Measurements from ENCODE around the gene KLC3. TPM values are rescaled to one million over a fixed set of nuclear protein-coding genes. Genes with fewer than 3 reads are reported as not detected.

KLC3 gene
- total RNA-seq (ENCODE audit: low replicate concordance) = not detected in 2 replicates

DNA sequence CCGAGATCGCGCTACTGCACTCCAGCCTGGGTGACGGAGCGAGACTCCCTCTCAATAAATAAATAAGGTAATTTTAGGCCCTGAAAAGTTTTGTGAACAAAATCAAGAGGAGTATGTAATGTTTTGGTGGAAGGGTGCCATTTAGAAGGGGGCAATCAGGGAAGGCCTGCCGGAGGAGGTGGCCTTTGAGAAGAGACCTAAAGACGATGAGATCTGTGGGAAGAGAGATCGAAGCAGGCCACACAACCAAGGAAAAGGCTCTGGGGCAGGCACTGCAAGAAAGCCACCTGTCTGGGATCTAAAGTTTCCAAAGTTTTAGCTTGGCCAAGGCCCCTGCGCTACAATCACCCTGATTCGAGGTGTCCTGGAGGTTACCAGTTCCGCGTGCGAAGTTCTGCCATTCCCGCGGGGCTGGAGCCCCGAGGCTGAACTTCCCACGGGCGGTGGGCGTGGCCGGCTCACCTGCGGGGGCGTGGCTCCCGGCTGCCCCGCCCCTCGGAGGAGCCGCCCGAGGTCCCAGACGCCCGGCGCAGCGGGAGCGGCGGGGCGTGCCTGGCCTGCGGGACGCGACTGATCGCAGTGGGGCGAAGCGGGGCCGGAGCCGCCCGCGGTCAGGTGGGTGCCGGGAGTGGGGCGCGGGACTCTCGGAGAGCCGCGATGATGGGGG lies at the start of gene KLC3:
Gene KLC3, plus strand, starts transcription at position 519 of the 667 bp plus-strand sequence. CDS start 4,792 bp downstream, outside the sequence.
- no peak within 1 kb of the TSS for H3K4me3 ChIP-seq (ENCODE audit: low read depth, low read length)
- TF ChIP-seq, protein P1, sequence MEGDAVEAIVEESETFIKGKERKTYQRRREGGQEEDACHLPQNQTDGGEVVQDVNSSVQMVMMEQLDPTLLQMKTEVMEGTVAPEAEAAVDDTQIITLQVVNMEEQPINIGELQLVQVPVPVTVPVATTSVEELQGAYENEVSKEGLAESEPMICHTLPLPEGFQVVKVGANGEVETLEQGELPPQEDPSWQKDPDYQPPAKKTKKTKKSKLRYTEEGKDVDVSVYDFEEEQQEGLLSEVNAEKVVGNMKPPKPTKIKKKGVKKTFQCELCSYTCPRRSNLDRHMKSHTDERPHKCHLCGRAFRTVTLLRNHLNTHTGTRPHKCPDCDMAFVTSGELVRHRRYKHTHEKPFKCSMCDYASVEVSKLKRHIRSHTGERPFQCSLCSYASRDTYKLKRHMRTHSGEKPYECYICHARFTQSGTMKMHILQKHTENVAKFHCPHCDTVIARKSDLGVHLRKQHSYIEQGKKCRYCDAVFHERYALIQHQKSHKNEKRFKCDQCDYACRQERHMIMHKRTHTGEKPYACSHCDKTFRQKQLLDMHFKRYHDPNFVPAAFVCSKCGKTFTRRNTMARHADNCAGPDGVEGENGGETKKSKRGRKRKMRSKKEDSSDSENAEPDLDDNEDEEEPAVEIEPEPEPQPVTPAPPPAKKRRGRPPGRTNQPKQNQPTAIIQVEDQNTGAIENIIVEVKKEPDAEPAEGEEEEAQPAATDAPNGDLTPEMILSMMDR (IDR thresholded peaks at IDR 0.05; ENCODE audit: insufficient read depth, low read length) = no peak
- DNase-seq (ENCODE audit: low read depth) = no peak

DNA sequence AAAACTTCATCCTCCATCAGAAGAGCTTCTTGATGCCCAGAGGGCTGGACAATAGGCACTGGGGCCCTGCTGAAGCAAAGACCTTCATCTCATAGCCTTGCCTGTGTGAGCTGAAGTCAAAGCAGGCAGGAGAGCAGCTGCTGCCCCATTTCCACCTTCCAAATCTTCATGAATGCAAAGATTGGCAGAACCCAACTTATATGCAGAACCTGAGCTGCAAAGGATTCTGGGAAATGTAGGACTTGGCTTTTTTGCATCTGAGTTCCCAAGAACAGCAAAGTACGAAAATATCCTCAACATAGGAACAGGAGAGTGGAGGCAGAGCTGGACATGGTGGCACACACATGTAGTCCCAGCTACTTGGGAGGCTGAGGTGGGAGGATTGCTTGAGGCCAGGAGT lies 48.7 kb upstream of the KLC3 start:
- DNase-seq (ENCODE audit: low read depth) = no peak
- no peak overlapping the region for H3K4me3 ChIP-seq (ENCODE audit: low read depth, low read length)
- TF ChIP-seq, protein P1 (IDR thresholded peaks at IDR 0.05; ENCODE audit: insufficient read depth, low read length) = no peak

DNA sequence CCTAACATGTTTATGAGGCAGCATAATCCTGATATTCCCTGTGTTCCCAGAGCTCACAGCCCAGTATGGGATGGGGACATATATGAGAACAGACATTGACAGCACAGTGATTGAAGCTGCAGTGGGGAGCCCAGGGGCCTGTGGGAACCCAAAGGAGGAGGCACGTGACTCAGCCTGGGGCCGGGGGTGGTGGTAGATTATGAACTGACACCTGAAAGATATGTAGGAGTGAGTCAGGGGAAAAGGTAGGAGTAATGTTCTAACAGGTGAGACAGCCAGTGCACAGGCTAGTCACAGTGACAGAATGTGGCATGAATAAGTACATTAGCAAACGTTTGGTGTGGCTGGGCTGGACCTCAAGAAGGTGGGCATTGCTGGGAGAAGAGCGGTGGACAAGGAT lies 46.9 kb upstream of the KLC3 start:
- no peak overlapping the region for H3K4me3 ChIP-seq (ENCODE audit: low read depth, low read length)
- TF ChIP-seq, protein P1 (IDR thresholded peaks at IDR 0.05; ENCODE audit: insufficient read depth, low read length) = no peak
- no peak for DNase-seq (ENCODE audit: low read depth)

DNA sequence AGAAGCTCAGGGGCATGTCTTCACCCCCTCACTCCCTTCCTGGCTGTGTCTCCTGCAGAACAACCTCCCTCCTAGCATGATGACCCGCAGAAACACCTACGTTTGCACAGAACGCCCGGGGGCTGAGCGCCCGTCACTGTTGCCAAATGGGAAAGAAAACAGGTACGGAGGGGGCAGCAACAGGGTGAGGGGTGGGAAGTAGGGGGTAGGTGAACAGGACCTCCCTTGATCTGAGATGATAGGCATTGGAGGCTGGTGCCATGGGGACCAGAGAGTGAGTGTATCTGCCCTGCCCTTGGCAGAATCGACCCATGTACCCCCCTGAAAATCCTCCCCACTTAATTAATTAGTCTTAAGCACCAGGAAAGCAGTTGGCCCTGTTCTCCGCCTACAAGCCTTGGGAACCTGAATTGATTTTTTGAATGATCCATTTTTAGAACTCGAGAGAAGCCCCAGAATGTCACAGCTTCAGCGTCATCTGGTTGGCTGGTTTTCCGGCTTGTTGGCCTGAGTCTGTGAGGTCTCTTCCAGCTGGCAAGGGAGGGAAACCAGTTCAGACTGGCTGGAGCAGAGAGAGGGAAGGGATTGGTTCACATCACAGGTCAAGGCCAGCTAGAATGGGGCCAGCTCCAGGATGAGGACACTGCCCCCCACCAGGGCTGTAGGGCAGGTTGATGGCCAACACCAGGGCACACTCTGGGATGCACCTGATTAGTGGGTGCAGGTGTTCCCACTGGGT lies 46.1 kb upstream of the KLC3 start:
- TF ChIP-seq, protein P1 (IDR thresholded peaks at IDR 0.05; ENCODE audit: insufficient read depth, low read length) = no peak
- DNase-seq (ENCODE audit: low read depth) = peak; percentile 75
- H3K4me3 ChIP-seq (ENCODE audit: low read depth, low read length) = no peak overlapping the region

DNA sequence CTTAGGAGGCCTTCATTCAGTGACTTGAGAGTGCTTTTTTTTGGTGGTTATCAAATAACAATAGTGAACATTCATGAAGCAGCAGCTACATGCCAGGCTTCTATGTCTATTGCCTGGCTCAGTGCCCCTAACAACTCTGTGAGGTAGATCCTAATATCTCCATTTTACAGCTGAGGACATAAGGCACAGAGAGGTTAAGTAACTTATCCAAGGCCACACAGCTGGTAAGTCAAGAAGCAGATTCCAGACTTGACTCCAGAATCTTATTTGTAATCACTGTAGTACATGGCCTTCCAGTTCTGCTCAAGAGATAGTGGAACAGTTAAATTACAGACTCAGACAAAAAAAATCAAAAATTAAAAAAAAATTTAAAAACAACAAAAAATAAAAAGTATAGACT lies 44.7 kb upstream of the KLC3 start:
- no peak for DNase-seq (ENCODE audit: low read depth)
- TF ChIP-seq, protein P1 (IDR thresholded peaks at IDR 0.05; ENCODE audit: insufficient read depth, low read length) = no peak
- H3K4me3 ChIP-seq (ENCODE audit: low read depth, low read length) = no peak overlapping the region

DNA sequence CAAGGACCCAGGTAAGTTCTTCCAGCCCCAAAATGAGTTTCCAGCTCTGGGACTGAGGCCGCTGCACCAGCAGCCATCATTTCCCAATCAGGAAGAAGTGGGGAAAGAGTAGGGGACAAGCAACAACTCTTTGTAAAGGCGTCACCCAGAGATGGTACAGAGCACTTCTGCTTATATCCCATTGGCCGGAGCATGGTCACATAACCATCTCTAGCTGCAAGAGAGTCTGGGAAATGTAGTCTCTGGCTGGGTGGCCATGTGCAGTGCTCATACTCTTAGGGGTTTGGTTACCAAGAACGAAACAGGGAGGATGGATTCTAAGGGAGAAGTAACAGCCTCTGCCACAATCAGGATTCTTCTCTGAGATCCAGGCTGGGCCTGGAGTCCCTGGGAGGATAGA lies 44.2 kb upstream of the KLC3 start:
- H3K4me3 ChIP-seq (ENCODE audit: low read depth, low read length) = no peak overlapping the region
- TF ChIP-seq, protein P1 (IDR thresholded peaks at IDR 0.05; ENCODE audit: insufficient read depth, low read length) = no peak
- DNase-seq (ENCODE audit: low read depth) = no peak
